Transverse colon (tissue), 4 donors: ENCODE data around the gene PDZRN3. TPM values are rescaled to one million over a fixed set of nuclear protein-coding genes. Genes with fewer than 3 reads are reported as not detected.

ENCODE experiments used
- DNase-seq: peaks from one replicate; pipeline ENCODE4 v3.0.0-alpha.2; 2019
- H3K27ac ChIP-seq, 4 donors: fragments of 200-600 bp; sonication (generic); 2 replicates each; pipeline ENCODE4 v1.5.1; 2016 to 2018; ENCODE audit warnings: inconsistent platforms in 4 of 4
- H3K27me3 ChIP-seq: fragments of 200-600 bp; sonication (generic); 2 replicates; pipeline ENCODE4 v1.5.1; 2017; ENCODE audit warnings: inconsistent platforms
- H3K36me3 ChIP-seq, 4 donors: fragments of 200-600 bp; sonication (generic); 2 replicates each; pipeline ENCODE4 v1.5.1; 2017 to 2019; ENCODE audit warnings: inconsistent platforms in 4 of 4
- H3K4me1 ChIP-seq, 4 donors: fragments of 200-600 bp; sonication (generic); 2 replicates each; pipeline ENCODE4 v1.5.1; 2017 to 2020; ENCODE audit warnings: inconsistent platforms in 4 of 4
- H3K4me3 ChIP-seq, 4 donors: fragments of 200-600 bp; sonication (generic); 1 replicate in 1 of 4; 2 replicates in 3 of 4; pipeline versions ENCODE4 v1.5.1 to v1.6.1; 2017 to 2019; ENCODE audit warnings: inconsistent platforms in 4 of 4
- H3K9me3 ChIP-seq, 2 donors: fragments of 200-600 bp; sonication (generic); 2 replicates each; pipeline ENCODE4 v1.5.1; 2017 to 2019; ENCODE audit warnings: inconsistent platforms in 2 of 2
- CTCF ChIP-seq, 5 experiments: fragments of 200-600 bp in 3 of 5; fragments of 450-650 bp in 2 of 5; sonication (generic) in 3 of 5; IDR thresholded peaks; 1 replicate in 2 of 5; 2 replicates in 3 of 5; pipeline ENCODE4 v1.5.1; 2016 to 2017; ENCODE audit warnings: antibody characterized with exemption in 5 of 5, inconsistent platforms in 3 of 5, mild to moderate bottlenecking in 2 of 5, moderate library complexity in 1 of 5
- EP300 ChIP-seq: sonication (generic); formaldehyde crosslinking; IDR thresholded peaks from one replicate; pipeline ENCODE4 v1.6.1; 2017; ENCODE audit warnings: antibody characterized with exemption, low read depth
- POLR2A ChIP-seq: fragments of 450-650 bp; IDR thresholded peaks from one replicate; pipeline ENCODE4 v1.6.1; 2016; ENCODE audit warnings: antibody characterized with exemption, mild to moderate bottlenecking, moderate library complexity
- POLR2AphosphoS5 ChIP-seq, 3 donors: sonication (generic); formaldehyde crosslinking; IDR thresholded peaks; one replicate each; pipeline ENCODE4 v1.6.1; 2016; ENCODE audit warnings: antibody characterized with exemption in 3 of 3
- WGBS, 2 donors: methylation state at CpG; one replicate each; pipeline ENCODE4 v1.1.5; 2018; ENCODE audit warnings: low coverage in 1 of 2; 5-methylcytosine and 5-hydroxymethylcytosine counted together
- in situ Hi-C, 4 donors: fragments of 200-750 bp; cut with MboI; loops; one replicate each; pipeline versions ENCODE4 v1.15.0 to v1.15.1; 2017; ENCODE audit warnings: low sequenced_read_pairs in 3 of 4, low pct_ligation_motif_present in 1 of 4, low pct_unique_long_range_greater_than_20kb in 1 of 4
- intact Hi-C: fragments of 100-400 bp; cut with DNase I; formaldehyde crosslinking; loops from one replicate; pipeline ENCODE4 v1.15.1; 2023; ENCODE audit warnings: low total_unique reads
- total RNA-seq, 4 donors: library from RNA; depleted of rRNA; stranded (reverse); fragments of >200 nt; gene quantifications; one replicate each; pipeline ENCODE4 v1.1.0, GENCODE V29; 2016

The PDZRN3 gene
- total RNA-seq, 4 donors from 2014 or later, result 31.9 to 191 (median 75.3) TPM

GRCh38 chr3:73391984-73392383 lies 232.8 kb downstream of the PDZRN3 start:
- in situ Hi-C loops, result no loop called here

GRCh38 chr3:73389928-73390327 lies 234.8 kb downstream of the PDZRN3 start:
- H3K27me3 ChIP-seq, result no peaks in the 10 kb centered on the region
- H3K36me3 ChIP-seq, result peaks cover 0 to 2% (median 0%) of the 10 kb centered on the region in 4 donors
- TF ChIP-seq CTCF (IDR thresholded peaks at IDR 0.05), result no peak
- no peak for TF ChIP-seq POLR2A
- TF ChIP-seq EP300, result no peak
- no peak for TF ChIP-seq POLR2AphosphoS5 (IDR thresholded peaks at IDR 0.05)
- H3K9me3 ChIP-seq, result no peaks in the 10 kb centered on the region
- no peak for DNase-seq
- intact Hi-C loops (no loop called here), in situ Hi-C loops (no loop called here)
- no peak overlapping the region for H3K4me3 ChIP-seq
- H3K4me1 ChIP-seq, result no peaks in the 10 kb centered on the region
- peak overlapping the region in 3 of 4 donors; percentile 7 to 66 (median 39) for H3K27ac ChIP-seq
- WGBS, 2 donors, result 54% methylated on average over 1 of the region's 1 CpG; no CpG with 5 or more reads in 1 of the 2 donors

More at GRCh38 chr3:73391984-73392383, 232.8 kb downstream of the PDZRN3 start:
- no peak overlapping the region for H3K4me3 ChIP-seq
- intact Hi-C loops, result no loop called here
- H3K4me1 ChIP-seq, result no peaks in the 10 kb centered on the region
- WGBS, 2 donors, result 90 to 95% methylated on average over 8 to 9 of the region's 9 CpGs
- H3K27me3 ChIP-seq, result no peaks in the 10 kb centered on the region
- H3K27ac ChIP-seq, result no peak overlapping the region
- no peaks in the 10 kb centered on the region for H3K36me3 ChIP-seq
- no peak for TF ChIP-seq EP300
- no peak for TF ChIP-seq CTCF (IDR thresholded peaks at IDR 0.05)
- no peak for TF ChIP-seq POLR2A
- no peak for TF ChIP-seq POLR2AphosphoS5 (IDR thresholded peaks at IDR 0.05)
- no peak for DNase-seq
- no peaks in the 10 kb centered on the region for H3K9me3 ChIP-seq

- Histone ChIP-seq H3K27me3 (no peaks in the 10 kb centered on the region), H3K4me3 (no peak overlapping the region), H3K4me1 (no peaks in the 10 kb centered on the region), H3K36me3 (peaks cover 0 to 8% (median 3%) of the 10 kb centered on the region in 4 donors), H3K9me3 (no peaks in the 10 kb centered on the region), H3K27ac (peak overlapping the region; percentile 7 to 66 (median 31))
- in situ Hi-C loops (no loop called here), intact Hi-C loops (no loop called here)
- peak in 1 of 3 donors; percentile 22 for TF ChIP-seq POLR2AphosphoS5 (IDR thresholded peaks at IDR 0.05)
- no peak for TF ChIP-seq POLR2A
- DNase-seq, result no peak
- 64 to 71% methylated on average over 7 to 10 of the region's 10 CpGs for WGBS, 2 donors
These were observed 235.5 kb downstream of the PDZRN3 start for GRCh38 chr3:73389117-73389813.

- in situ Hi-C loops, result no loop called here
- no peak overlapping the region for H3K4me3 ChIP-seq
- H3K36me3 ChIP-seq, result peaks cover 0 to 19% (median 8%) of the 10 kb centered on the region in 4 donors
- no peaks in the 10 kb centered on the region for H3K4me1 ChIP-seq
- TF ChIP-seq EP300 (no peak), POLR2AphosphoS5 (IDR thresholded peaks at IDR 0.05) (no peak)
- 58% methylated on average over 4 of the region's 4 CpGs; no CpG with 5 or more reads in 1 of the 2 donors for WGBS, 2 donors
- no peak for DNase-seq
- no peaks in the 10 kb centered on the region for H3K9me3 ChIP-seq
- H3K27me3 ChIP-seq, result no peaks in the 10 kb centered on the region
- intact Hi-C loops, result no loop called here
- no peak overlapping the region for H3K27ac ChIP-seq
These were observed 239.2 kb downstream of the PDZRN3 start for GRCh38 chr3:73385568-73385967.

- DNase-seq, result no peak
- Histone ChIP-seq H3K4me3 (no peak overlapping the region), H3K4me1 (no peaks in the 10 kb centered on the region), H3K27me3 (no peaks in the 10 kb centered on the region), H3K9me3 (no peaks in the 10 kb centered on the region), H3K27ac (no peak overlapping the region), H3K36me3 (peaks cover 0 to 19% (median 8%) of the 10 kb centered on the region in 4 donors)
- intact Hi-C loops (no loop called here), in situ Hi-C loops (no loop called here)
- 94 to 100% methylated on average over 1 to 66 of the region's 66 CpGs for whole genome bisulfite sequencing, 2 donors
- TF ChIP-seq CTCF (IDR thresholded peaks at IDR 0.05) (no peak), POLR2A (no peak), POLR2AphosphoS5 (IDR thresholded peaks at IDR 0.05) (no peak), EP300 (no peak)
These were observed 240.4 kb downstream of the PDZRN3 start for GRCh38 chr3:73384091-73384906.
